Fibroblast of skin of right quadriceps (primary cell): ENCODE data around the gene EMP3.
A peak's percentile ranks its signal among the peaks of the same experiment; 100 is the strongest.
"Not testable (repeated sequence)": the region's sequence is repeated elsewhere in the genome, so short reads cannot be mapped to it uniquely, and the experiment has no call there.

Source experiments
- DNase-seq: peaks from one replicate; pipeline ENCODE4 v3.0.0-alpha.2; 2013

The EMP3 gene

DNA sequence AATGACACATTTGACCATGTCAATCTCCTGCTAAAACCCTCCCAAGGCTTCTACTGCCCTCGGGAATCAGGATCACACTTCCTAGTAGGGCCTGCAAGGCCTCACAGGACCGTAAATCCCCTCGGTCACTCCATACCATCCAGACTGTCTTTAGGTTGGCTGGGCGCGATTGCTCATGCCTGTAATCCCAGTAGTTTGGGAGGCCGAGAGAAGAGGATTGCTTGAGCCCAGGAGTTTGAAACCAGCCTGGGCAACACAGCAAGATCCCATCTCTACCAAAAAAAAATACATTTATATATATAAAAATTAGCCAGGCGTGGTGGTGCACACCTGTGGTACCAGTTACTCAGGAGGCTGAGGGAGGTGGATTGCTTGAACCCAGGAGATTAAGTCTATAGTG lies 23.4 kb downstream of the EMP3 start:
- no peak for DNase-seq

DNA sequence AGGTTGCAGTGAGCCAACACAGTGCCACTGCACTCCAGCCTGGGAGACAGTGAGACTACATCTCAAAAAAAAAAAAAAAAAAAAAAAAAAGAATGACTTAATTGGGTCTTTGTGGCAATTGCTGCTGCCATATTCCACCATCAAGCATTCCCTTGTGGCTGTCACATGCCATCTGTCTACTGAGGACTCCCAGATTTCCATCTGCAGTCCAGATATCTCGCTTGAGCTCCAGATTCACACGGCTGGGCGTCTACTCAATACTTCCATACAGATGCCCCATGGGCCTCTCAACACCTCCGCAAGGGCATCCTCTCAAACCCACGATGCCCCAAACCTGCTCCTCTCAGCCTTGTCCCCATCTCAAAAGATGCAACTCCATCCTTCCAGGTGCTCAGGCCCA lies 25.5 kb downstream of the EMP3 start:
- DNase-seq, result no peak

DNA sequence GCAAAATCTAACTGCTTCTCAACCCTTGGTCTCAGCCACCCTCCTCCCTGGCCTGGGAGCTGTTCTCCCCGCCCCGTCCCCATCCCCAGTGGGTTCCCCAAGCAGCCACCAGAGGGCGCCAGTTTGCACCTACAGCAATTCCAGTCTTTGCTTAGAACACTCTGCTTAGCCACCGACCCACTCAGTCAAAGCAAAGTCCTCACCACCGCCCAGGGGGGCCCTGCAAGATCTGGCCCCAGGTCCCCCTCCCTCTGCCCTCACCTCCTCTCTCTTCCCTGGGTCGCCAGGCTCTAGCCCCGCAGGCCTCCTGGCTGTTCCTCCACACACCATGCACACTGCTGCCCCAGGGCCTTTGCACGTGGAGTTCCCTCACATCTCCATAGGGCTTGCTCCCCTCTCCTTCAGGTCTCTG lies 26.0 kb downstream of the EMP3 start:
- peak; percentile 48 for DNase-seq

DNA sequence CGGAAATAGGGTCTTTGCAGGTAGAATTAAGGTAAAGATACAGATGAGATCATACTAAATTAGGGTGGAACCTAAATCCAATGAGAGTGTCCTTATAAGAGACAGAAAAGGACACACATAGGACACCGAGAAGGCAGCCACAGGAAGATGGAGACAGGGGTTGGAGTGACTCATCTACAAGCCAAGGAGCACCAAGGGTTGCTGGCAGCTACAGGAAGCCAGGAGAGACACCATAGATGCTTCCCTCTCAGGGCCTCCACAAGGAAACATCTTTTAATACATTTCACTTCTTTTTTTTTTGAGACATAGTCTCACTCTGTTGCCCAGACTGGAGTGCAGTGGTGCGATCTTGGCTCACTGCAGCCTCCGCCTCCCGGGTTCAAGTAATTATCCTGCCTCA lies 28.3 kb downstream of the EMP3 start:
- DNase-seq, result no peak

DNA sequence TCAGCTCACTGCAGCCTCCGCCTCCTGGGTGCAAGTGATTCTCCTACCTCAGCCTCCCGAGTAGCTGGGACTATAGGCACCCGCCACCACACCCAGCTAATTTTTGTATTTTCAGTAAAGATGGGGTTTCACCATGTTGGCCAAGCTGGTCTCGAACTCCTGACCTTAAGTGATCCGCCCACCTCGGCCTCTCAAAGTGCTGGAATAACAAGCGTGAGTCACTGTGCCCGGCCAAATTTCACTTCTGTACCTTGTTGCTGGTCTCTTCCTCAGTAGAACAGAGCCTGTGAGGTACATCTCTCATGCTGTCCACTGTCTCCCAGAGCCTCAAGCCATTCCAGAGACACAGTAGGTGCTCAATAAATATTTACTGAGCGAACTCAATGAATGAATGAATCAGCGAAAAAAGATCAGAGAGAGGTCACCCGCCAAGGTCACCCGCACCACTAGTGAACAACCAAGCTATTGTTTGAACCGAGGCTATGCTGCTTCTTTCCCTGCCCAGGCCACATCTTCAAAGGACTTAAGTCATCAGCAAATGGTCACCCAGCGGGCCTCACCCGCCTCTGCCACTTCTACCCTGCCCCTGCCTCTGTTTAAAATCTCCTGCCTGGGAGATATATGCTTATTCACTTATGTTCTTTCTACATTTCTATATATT lies 29.1 kb downstream of the EMP3 start:
- no peak for DNase-seq

DNA sequence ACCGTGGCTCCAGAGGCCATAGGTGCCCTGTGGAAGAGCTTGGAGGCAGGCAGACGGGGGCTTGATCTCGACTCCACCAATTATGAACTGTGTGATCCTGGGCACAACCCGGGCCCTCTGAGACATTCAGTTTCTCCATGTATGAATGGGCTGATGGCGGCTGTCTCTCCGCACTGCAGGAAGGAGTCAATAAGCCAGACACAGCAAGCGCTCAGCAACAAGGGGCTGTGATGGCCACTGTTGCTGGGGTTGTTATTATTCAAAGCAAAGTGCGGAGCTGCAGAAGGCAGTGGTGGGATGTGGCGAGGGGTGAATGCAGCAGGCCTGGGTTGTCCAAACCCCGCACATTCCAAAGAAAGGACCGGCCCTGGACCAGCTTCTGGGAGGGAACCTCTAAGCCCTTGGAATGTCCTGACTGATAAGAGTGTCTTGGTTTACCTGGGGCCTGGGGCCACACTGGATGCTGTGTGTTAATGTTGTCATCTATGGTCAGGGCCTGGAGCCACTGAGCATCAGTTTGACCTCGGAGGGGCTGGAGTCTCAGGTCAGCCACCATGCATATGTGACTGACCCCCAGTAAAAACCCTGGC lies 30.1 kb downstream of the EMP3 start:
- no peak for DNase-seq

DNA sequence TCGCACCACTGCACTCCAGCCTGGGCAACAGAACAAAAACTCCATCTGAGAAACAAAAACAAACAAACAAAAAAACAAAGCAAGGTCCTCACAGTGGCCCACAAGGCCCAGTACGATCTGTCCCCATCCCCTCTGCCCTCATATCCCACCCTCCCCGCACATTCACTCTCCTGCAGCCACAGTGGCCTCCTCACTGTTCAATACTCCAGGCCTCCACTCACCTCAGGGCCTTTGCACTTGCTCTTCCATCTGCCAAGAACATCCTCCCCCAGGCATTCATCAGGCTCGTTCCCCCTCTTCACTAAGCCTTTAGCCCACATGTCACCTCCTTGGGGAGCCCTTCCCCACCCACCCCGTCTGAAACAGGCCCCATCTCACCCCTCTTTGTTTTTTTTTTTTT lies 33.8 kb downstream of the EMP3 start:
- DNase-seq, result no peak

DNA sequence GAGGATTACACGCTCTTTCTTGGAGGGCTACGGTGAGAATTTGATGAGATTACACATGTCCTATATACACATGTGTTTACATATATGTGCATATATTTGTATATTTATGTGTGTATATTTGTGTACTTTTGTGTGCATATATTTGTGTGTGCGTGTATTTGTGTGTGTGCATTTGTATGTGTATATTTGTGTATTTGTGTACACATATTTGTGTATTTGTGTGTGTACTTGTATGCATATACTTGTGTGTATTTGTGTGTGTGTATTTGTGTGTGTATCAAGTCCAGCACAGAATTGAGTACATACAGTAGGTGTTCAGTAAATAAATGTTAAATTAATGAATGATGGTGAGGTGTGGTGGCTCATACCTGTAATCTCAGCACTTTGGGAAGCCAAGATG lies 36.6 kb downstream of the EMP3 start:
- DNase-seq, result no peak

DNA sequence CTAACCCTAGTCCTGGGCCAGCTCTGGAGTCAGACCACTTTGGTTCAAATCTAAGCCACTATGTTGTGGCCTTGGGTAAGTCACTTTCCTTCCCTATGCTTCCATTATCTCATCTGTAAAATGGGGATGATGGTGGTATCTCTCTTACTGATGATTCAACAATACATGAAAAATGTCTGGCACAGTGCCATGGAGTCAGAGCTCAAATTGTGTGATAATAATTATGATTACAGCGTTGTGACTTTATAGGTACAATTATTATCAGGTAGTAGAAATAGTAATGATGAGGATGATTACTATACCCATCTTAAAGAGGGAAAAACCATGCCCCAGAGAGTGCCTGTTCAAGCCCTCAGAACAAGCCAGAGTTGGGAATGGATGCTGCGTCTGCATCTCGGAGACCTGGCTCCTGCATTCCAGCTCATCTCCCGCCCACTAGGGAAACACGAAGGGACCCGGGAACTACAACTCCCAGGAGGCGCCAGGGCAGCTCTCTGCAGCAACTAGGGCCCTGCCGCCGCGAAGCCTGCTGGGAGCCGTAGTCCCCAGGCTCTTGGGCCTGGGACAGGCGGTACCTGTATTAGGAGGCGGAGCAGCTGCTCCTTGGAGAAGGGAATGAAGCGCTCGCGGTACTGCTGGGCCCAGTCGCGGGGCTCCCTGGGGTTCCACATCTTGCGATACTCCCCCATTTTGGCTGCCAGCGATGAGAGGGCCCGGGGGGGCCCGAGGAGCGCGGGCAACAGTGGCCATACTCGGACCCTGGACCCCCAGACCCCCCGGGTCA lies 37.6 kb downstream of the EMP3 start:
- peak; percentile 94 for DNase-seq

DNA sequence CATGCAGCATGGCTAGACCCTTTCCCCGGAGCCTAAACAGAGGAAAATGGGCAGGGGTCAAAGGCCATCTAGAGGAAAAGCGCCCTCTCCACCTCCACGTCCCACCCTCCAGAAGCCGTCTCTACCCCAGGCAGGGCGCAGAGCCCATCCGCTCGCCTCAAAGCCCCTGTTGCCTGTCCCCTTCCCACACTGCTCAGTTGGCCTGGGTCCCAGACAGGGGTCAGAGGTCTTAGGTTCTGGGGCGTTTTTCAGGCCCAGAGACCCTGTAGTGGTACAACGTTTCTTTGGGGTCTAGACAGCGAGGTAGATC lies 38.1 kb downstream of the EMP3 start:
- DNase-seq, result no peak

DNA sequence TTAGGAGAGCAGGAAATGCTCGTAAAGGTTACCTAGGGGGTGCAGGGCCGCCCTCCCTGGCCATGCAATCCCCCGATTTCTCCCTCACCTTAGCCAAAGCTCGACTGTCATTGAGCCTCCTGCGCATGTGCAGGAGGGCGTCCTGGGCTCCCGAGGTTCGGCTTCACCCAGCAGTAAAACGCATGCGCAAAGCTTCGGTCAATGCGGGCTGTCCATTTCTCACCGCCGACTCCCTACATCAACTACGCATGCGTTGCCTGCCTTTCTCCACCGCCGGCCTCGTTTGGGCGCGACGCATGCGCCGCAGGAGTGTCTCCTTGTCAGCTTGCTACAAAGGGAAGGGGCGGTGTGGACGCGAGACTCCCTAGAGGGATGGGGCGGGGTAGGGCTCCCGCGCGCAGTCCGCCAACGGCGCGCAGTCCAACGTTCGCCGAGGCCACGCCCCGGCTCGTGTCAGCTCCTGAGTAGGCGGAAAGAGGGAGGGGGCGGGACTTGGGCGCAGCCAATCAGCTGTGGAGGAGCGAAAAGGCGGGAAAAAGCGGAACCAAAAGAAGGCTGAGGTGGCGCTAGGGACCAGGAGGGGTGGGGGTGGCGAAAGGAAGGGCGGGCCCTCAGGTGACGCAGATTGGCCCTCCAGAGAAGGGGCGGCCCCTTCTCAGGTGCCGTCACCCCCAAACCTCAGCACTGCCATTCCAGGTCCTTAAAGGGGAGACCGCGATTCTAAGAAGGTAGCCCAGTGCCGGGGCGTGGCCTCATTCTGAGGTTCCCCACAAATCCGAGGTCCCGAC lies 38.7 kb downstream of the EMP3 start, which contains the start of the genes SYNGR4 and TMEM143:
TSS of gene SYNGR4 (plus strand) at position 558 of the 788 bp plus-strand sequence. CDS start 1,476 bp downstream, outside the sequence.
TSS of gene TMEM143 (minus strand) at position 131 of the 788 bp plus-strand sequence. CDS start at position 111, 20 bp downstream.
- peak; percentile 100 for DNase-seq

DNA sequence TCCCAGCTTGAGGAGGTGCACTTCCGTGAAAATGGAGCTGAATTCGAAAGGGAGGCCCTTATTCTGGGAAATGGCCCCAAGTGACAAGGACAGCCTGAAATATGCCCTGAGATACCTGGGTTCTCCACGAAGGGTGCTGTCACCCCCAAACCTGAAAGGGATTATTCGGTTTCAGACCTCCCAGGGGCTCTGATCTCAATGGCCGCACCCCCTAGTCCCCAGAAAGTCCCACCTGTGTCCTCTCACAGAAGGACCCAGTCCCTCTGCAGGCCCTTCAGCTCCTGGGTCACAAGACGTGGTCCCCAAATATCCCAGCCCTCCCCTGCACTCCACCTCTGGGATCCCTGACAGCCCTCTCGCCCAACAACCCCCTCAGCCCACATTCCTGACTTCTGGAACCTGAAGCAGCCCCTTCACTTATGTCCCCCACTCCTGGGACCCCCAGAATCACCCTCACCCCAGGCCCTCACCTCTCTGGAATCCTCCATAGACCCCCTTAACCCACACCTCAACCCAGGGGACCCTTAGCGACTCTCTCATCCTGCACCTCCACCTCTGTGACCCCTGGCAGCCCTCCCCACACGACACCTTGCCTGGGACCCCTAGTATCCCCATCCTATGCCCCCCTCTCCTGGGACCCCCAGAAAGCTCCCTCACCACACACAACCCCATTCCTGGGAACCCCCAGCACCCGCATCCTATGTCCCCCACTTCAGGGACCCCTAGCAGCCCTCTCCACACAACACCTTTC lies 39.4 kb downstream of the EMP3 start:
- DNase-seq, result no peak

DNA sequence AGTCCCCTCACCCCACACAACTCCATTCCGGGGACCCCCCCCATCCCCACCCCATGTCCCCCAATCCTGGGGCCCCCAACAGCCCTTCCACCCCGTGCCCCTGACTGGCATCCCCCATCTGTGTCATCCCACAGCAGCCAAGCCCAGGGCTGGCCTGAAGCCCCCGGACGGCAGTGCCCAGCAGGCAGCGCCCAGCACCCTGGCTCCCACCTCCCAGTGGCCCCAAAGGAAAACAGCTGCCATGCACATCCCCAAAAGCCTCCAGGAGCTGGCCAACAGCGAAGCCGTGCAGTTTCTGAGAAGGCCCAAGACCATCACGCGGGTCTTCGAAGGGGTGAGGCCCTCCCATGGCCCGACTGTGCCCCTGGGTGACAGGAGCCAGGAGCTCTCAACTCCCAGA lies 40.2 kb downstream of the EMP3 start:
- no peak for DNase-seq

DNA sequence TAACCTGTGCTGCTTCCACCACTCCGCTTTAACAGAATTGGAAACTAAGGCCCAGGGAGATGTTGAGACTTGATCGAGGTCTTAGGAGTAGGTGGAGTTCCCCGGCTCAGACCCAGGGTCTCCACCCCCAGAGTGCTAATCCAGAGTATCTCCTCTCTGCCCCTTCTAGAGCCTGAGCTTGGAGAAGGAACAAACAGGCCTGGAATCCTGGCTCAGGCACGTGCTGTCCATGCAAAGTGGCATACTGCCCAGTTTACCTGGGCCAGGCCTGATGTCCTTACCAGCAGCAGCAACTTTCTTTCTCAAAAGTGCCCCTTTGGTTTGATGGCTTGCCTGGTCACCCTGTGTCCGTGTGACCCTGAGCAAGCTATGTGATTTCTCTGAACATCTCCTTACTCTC lies 42.5 kb downstream of the EMP3 start:
- DNase-seq, result no peak

DNA sequence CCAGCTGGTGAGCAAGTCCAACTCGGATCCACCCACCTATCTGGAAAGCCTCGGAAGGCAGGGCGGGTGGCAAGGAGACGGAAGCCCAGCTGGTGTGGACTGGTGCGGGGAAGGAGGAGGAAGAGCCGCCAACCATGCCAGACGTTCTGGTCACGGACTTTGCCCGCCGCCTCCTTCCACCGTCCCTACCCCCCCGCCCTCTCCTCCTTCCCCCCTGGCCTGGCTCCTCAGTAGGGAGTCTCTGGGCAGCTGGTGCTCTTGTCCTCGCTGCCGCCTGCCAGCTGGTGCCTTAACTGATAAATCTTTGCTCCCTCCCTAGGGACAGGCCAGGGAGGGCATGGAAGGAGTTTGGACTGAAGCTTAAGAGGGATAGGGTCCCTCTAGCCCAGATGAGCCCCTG lies 43.6 kb downstream of the EMP3 start:
- no peak for DNase-seq

DNA sequence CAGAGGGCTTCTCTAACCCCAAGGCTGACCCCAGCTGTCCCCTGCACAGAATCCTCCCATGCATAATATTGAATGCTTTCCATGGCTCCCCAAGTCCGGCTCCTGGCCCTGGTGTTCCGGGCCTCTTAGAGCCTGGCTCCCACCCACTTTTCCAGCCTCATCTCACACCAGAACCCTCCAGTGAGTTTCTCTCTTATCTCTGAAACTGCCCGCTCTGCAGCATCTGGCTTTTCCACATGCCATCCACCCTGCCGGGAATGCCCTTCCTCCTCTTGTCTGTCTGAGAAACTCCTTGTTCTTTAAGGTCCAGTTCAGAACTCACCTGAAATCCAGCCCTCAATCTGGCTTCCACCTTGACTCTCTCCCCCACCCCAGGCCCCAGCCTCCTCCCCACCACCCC lies 45.6 kb downstream of the EMP3 start:
- DNase-seq, result no peak

DNA sequence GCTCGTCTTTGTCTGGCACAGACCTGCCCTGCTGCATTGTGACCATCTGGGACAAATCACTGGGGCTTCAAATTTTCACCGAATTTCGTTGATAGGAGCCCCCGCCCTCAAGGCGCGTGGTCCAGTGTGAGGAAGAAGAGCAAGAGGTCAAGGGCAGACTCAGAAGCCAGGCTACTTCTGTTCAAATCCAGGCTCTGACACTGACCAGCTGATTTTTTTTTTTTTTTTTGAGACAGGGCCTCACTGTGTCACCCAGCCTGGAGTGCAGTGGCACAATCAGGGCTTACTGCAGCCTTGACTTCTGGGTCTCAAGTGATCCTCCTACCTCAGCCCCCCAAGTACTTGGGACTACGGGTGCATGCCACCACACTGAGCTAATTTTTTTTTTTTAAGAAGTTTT lies 46.0 kb downstream of the EMP3 start:
- DNase-seq, result no peak

DNA sequence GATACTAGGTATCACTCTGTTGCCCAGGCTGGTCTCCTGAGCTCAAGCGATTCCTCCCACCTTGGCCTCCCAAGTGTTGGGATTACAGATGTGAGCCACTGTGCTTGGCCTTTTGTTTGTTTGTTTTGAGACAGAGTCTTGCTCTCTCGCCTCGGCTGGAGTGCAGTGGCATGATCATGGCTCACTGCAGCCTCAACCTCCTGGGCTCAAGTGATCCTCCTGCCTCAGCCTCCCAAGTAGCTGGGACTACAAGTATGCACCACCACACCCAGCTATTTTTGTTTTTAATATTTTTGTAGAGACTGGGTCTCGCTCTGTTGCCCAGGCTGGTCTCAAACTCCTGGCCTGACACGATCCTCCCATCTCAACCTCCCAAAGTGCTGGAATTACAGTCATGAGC lies 46.4 kb downstream of the EMP3 start:
- DNase-seq, result not testable (repeated sequence)

DNA sequence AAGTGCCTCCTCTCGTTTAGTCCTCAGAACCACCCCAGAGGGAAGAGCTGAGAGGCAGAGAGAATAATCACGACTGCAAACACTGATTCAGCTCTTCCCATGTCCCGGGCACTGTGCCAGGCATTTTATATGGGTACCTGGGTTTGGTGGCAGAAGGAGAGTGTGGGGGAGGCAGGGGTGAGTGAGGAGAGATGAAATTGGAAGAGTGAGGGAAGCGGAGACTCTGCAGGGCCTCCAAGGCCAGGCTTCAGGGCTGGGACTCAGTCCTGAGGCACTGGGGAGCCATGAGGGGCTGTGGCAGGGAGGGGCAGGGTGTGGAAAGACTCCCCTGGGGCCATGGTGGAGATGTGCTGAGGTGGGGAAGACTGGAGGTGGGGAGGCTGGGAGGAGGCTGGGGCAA lies 47.6 kb downstream of the EMP3 start:
- peak; percentile 28 for DNase-seq

DNA sequence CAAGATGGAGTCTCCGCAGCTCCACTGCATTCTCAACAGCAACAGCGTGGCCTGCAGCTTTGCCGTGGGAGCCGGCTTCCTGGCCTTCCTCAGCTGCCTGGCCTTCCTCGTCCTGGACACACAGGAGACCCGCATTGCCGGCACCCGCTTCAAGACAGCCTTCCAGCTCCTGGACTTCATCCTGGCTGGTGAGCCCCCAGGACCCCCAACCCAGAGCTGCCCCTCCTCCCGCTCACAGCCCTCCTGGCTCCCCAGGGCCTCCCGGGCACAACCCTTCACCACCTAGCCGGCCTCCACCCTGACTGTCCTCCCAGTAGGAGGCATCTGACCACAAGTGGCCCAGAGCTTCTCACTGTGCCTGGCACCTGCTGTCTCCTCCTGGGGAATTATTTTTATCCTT lies 48.2 kb downstream of the EMP3 start:
- no peak for DNase-seq

DNA sequence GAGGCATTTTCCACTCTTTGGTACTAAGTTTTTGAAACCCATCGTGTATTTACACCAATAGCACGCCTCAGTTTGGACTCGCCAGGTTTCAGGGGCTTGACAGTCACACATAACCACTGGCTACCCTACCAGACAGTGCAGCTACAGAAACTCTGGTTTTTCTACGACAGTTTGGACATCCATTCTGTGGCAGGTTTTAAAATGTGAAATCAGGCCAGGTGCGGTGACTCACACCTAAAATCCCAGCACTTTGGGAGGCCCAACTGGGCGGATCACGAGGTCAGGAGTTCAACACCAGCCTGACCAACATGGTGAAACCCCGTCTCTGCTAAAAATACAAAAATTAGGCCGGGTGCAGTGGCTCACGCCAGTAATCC lies 52.8 kb downstream of the EMP3 start:
- DNase-seq, result no peak

DNA sequence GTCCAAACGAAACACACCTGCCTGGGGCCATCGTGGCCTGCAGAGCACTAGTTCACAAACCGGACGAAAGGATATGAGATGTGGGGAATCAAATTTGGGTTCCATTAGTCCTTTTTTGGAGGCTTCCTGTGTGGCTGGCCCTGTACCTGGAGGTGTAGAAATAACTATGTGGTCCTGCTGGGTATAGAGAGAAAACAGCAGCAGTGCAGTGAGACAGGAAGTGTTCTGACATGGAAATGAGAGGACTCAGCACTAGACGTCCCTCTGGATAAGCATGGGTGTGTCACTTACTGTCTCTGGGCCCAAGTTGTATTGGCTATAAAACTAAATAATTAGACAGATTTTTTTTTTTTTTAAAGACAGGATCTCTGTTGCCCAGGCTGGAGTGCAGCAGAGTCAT lies 53.7 kb downstream of the EMP3 start:
- no peak for DNase-seq
